Mucosa of stomach (tissue), 1 donor: ENCODE data around the gene OPCML.

Source experiments
- H3K27me3 ChIP-seq: one replicate; pipeline ENCODE4 v1.7.0; 2013; ENCODE audit warnings: mild to moderate bottlenecking, low read length; ENCODE audit not compliant: control insufficient read depth, insufficient read depth
- H3K36me3 ChIP-seq: one replicate; pipeline ENCODE4 v1.7.0; 2013; ENCODE audit warnings: low read length; ENCODE audit not compliant: control insufficient read depth, insufficient read depth
- H3K4me1 ChIP-seq: one replicate; pipeline ENCODE4 v1.7.0; 2013; ENCODE audit warnings: mild to moderate bottlenecking, low read length; ENCODE audit not compliant: control insufficient read depth, insufficient read depth
- H3K4me3 ChIP-seq: one replicate; pipeline ENCODE4 v1.7.0; 2013; ENCODE audit warnings: low read length
- H3K9ac ChIP-seq: one replicate; pipeline ENCODE4 v1.7.0; 2013; ENCODE audit warnings: mild to moderate bottlenecking, low read length, moderate library complexity
- H3K9me3 ChIP-seq: one replicate; pipeline ENCODE4 v1.7.0; 2013; ENCODE audit warnings: mild to moderate bottlenecking, low read length, moderate library complexity; ENCODE audit not compliant: control insufficient read depth
- donor health status: Pancreatic carcinoma.

Gene OPCML

DNA sequence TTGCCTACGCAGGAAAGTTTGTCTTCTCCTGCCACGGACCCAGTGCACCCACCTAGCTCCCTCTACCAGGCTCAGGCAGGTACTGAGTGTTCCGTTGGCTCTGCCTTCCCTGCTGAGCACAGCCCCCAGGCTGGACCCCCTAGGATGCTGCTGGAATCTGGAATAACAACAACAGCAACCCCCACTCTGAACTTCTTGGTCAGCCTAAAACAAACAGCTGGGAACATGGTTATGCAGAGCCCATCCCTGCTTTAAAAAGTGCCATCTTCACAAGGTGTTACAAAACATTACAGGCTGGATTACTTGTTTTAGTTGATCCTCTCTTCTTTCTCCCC, 1.8 kb downstream of the OPCML start:
- H3K4me3 ChIP-seq = no peak overlapping the region

GRCh38 chr11:133529807-133530500, 2.3 kb downstream of the OPCML start:
- no peaks in the 10 kb centered on the region for H3K9me3 ChIP-seq
- no peak overlapping the region for H3K4me3 ChIP-seq
- no peak overlapping the region for H3K9ac ChIP-seq
- peaks cover 32% of the 10 kb centered on the region for H3K27me3 ChIP-seq
- H3K36me3 ChIP-seq = no peaks in the 10 kb centered on the region
- peaks cover 5% of the 10 kb centered on the region for H3K4me1 ChIP-seq

More for the DNA sequence above, 1.8 kb downstream of the OPCML start:
- H3K4me1 ChIP-seq = peaks cover 5% of the 10 kb centered on the region
- no peaks in the 10 kb centered on the region for H3K9me3 ChIP-seq
- peaks cover 32% of the 10 kb centered on the region for H3K27me3 ChIP-seq
- no peak overlapping the region for H3K9ac ChIP-seq
- H3K36me3 ChIP-seq = no peaks in the 10 kb centered on the region

- no peaks in the 10 kb centered on the region for H3K36me3 ChIP-seq
- no peaks in the 10 kb centered on the region for H3K9me3 ChIP-seq
- H3K27me3 ChIP-seq = peaks cover 28% of the 10 kb centered on the region
- no peak overlapping the region for H3K4me3 ChIP-seq
- H3K4me1 ChIP-seq = peaks cover 5% of the 10 kb centered on the region
- no peak overlapping the region for H3K9ac ChIP-seq
Measured at GRCh38 chr11:133526790-133527189, 5.5 kb downstream of the OPCML start.

GRCh38 chr11:133525976-133526375, 6.3 kb downstream of the OPCML start:
- H3K4me1 ChIP-seq = peaks cover 12% of the 10 kb centered on the region
- H3K9me3 ChIP-seq = no peaks in the 10 kb centered on the region
- H3K27me3 ChIP-seq = peaks cover 20% of the 10 kb centered on the region
- no peaks in the 10 kb centered on the region for H3K36me3 ChIP-seq
- H3K9ac ChIP-seq = no peak overlapping the region
- H3K4me3 ChIP-seq = no peak overlapping the region

DNA sequence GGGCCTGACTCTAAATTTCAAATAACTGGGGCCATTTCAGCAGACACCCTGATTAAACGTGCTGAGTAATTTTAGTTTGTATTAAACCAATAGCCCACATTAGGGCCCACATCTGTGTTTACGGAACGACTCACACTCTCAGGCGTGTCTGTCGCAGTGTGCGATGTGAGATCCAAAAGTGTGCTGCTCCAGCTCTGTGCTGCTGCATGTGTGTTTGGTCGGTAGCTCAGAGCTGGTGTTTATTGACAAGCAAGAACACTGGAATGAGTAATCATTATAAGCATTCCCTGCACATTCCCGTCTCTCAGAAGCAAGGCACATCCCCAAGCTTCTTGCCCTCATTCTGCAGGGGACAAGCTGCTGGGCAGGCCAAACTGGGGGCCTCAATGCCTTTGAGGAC, 7.8 kb downstream of the OPCML start:
- H3K9me3 ChIP-seq = no peaks in the 10 kb centered on the region
- peaks cover 5% of the 10 kb centered on the region for H3K27me3 ChIP-seq
- H3K4me1 ChIP-seq = peaks cover 23% of the 10 kb centered on the region
- H3K9ac ChIP-seq = no peak overlapping the region
- no peak overlapping the region for H3K4me3 ChIP-seq
- H3K36me3 ChIP-seq = no peaks in the 10 kb centered on the region

DNA sequence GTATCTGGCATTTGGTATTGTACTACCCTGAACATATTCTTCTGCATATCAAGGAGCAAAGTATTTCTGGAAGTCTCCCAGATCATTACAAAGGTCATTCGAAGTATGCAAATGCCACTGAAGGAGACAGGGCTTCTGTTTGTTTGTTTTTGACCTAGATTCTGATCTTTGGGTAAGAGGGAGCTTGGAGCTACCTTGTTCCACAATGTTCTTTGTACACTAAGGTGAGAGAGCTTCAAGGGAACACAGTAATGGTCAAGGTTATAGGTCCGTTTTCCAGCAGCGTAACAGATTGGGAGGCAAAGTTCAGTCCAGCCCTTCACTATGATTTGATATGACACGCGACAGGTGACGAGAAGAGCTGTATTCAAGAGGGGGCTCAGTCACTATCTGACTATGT, 10.0 kb downstream of the OPCML start:
- Histone ChIP-seq H3K27me3 (no peaks in the 10 kb centered on the region), H3K4me3 (no peak overlapping the region), H3K36me3 (no peaks in the 10 kb centered on the region), H3K9ac (no peak overlapping the region), H3K4me1 (peaks cover 23% of the 10 kb centered on the region), H3K9me3 (no peaks in the 10 kb centered on the region)

- no peak overlapping the region for H3K4me3 ChIP-seq
- H3K36me3 ChIP-seq = no peaks in the 10 kb centered on the region
- no peak overlapping the region for H3K9ac ChIP-seq
- peaks cover 23% of the 10 kb centered on the region for H3K4me1 ChIP-seq
- no peaks in the 10 kb centered on the region for H3K9me3 ChIP-seq
- H3K27me3 ChIP-seq = no peaks in the 10 kb centered on the region
Measured at GRCh38 chr11:133521502-133521901, 10.8 kb downstream of the OPCML start.

- Histone ChIP-seq H3K9ac (no peak overlapping the region), H3K27me3 (no peaks in the 10 kb centered on the region), H3K4me1 (peaks cover 23% of the 10 kb centered on the region), H3K36me3 (no peaks in the 10 kb centered on the region), H3K4me3 (no peak overlapping the region), H3K9me3 (no peaks in the 10 kb centered on the region)
Measured at GRCh38 chr11:133520707-133521106, 11.6 kb downstream of the OPCML start.

- no peaks in the 10 kb centered on the region for H3K36me3 ChIP-seq
- no peak overlapping the region for H3K4me3 ChIP-seq
- no peaks in the 10 kb centered on the region for H3K27me3 ChIP-seq
- no peak overlapping the region for H3K9ac ChIP-seq
- H3K9me3 ChIP-seq = no peaks in the 10 kb centered on the region
- H3K4me1 ChIP-seq = peaks cover 23% of the 10 kb centered on the region
Measured at GRCh38 chr11:133519560-133519959, 12.7 kb downstream of the OPCML start.

DNA sequence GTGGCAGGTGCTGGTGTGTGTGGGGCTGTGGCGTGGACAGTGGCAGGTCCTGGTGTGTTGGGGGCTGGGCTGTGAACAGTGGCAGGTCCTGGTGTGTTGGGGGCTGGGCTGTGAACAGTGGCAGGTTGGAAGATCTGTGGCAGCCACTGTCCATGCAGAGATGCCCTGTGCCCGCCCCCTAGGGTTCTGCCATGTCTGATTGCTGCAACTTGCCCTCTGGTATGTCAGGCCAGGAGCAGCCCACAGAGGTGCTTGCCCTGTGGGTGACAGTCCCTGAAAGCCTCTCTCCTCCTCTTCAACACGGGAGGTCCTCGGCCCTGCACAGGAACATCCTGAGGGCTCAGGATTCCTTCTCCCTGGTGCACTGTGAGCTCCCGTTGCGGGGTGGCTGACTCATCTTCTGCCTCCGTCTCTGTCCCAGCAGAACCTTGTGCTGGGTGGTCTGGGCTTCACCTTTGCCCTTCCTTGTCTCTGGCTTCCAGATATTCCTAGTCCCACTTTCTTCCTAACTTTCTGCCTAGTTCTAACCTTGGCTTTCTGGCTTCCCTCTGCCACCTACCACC, 13.5 kb downstream of the OPCML start:
- no peaks in the 10 kb centered on the region for H3K9me3 ChIP-seq

DNA sequence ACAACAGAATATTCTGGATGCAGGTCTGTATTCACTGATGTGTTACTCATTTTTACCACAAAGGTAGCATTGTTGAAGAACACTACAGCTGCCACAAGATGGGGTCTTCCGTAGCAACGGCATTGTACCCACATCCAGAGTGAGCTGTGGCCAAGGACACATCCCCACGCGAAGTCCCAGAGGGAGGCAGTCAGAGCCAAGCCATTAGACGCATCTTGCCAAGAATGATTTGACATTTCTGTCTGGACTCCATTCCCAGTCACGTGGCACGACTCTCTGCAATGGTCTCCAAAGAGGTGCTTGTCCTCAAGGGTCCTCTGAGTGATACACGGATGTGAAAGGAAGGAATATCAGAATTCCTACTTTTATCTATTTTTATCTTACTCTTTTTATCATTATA, 15.5 kb downstream of the OPCML start:
- Histone ChIP-seq H3K9ac (no peak overlapping the region), H3K36me3 (no peaks in the 10 kb centered on the region), H3K9me3 (no peaks in the 10 kb centered on the region), H3K27me3 (no peaks in the 10 kb centered on the region), H3K4me1 (peaks cover 19% of the 10 kb centered on the region), H3K4me3 (no peak overlapping the region)

More for the DNA sequence above, 13.5 kb downstream of the OPCML start:
- H3K27me3 ChIP-seq = no peaks in the 10 kb centered on the region
- H3K4me3 ChIP-seq = no peak overlapping the region
- H3K9ac ChIP-seq = no peak overlapping the region
- peaks cover 23% of the 10 kb centered on the region for H3K4me1 ChIP-seq
- no peaks in the 10 kb centered on the region for H3K36me3 ChIP-seq

DNA sequence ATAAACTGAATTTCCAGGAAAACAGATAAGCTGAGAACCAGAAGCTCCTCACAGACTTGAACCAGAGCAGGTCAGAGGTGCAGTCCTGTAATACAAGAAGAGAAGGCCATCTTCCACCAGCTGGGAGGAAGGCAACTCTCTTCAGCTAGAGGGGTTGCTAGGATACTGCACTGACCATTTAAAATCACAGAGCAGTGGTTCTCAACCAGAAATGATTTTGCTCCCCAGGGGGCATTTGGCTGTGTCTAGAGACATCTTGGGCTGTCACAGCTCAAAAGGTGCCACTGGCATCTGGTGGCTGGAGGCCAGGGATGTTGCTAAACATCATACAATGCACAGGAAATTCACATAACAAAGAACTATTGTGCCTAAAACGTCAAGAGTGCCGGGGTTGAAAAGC, 17.2 kb downstream of the OPCML start:
- Histone ChIP-seq H3K9me3 (no peaks in the 10 kb centered on the region), H3K27me3 (no peaks in the 10 kb centered on the region), H3K9ac (no peak overlapping the region), H3K36me3 (no peaks in the 10 kb centered on the region), H3K4me3 (no peak overlapping the region), H3K4me1 (peaks cover 2% of the 10 kb centered on the region)
